H1 (cell line): ENCODE results near the gene UBD. TPM values are rescaled to one million over a fixed set of nuclear protein-coding genes. Genes with fewer than 3 reads are reported as not detected.

Experiments
- CTCF ChIA-PET: fragments of 300-600 bp; sonication (Branson Sonifier 250); formaldehyde crosslinking; loops from one replicate; lab custom pipeline; 2021; ENCODE audit not compliant: partially characterized antibody; lab: Charles Lee
- POLR2A ChIA-PET: fragments of 300-600 bp; sonication (Branson Sonifier 250); formaldehyde crosslinking; loops from one replicate; lab custom pipeline; 2021; ENCODE audit warnings: inconsistent platforms; ENCODE audit not compliant: partially characterized antibody; lab: Charles Lee
- DNase-seq, 2 experiments: peaks; one replicate each; pipeline versions ENCODE4 v3.0.0 to v3.0.0-alpha.2; 2010 to 2022; ENCODE audit warnings: low spot score in 2 of 2, low read depth in 1 of 2, mixed read lengths in 1 of 2
- FAIRE-seq: peaks from 2 replicates; lab custom pipeline; 2011; peaks lifted over from hg19 to GRCh38; lab: Jason Lieb, UNC
- H2AFZ ChIP-seq: 2 replicates; pipeline ENCODE4 v1.8.1; 2012; ENCODE audit warnings: low read length, inconsistent platforms
- H2AK5ac ChIP-seq: 2 replicates; pipeline ENCODE4 v1.6.1; 2013; ENCODE audit warnings: low read depth, low read length
- H2BK120ac ChIP-seq: replicated peaks from 2 replicates; pipeline ENCODE3; 2013; ENCODE audit warnings: low read depth, low read length, inconsistent platforms
- H2BK12ac ChIP-seq: 2 replicates; pipeline ENCODE4 v1.6.1; 2013; ENCODE audit warnings: low read depth, low read length
- H2BK15ac ChIP-seq: 2 replicates; pipeline ENCODE4 v1.6.1; 2013; ENCODE audit warnings: low read length
- H2BK20ac ChIP-seq: 2 replicates; pipeline ENCODE4 v1.6.1; 2013; ENCODE audit warnings: low read length
- H2BK5ac ChIP-seq: 2 replicates; pipeline ENCODE4 v1.6.1; 2013; ENCODE audit warnings: low read depth, low read length
- H3K14ac ChIP-seq: 2 replicates; pipeline ENCODE4 v1.6.1; 2013; ENCODE audit warnings: inconsistent platforms; ENCODE audit not compliant: insufficient read length
- H3K18ac ChIP-seq: 2 replicates; pipeline ENCODE4 v1.6.1; 2013; ENCODE audit warnings: low read length; ENCODE audit errors: extremely low read depth
- H3K23ac ChIP-seq: 2 replicates; pipeline ENCODE4 v1.6.1; 2013; ENCODE audit warnings: inconsistent platforms; ENCODE audit not compliant: insufficient read length
- H3K23me2 ChIP-seq: 2 replicates; pipeline ENCODE4 v1.6.1; 2013; ENCODE audit warnings: low read depth, low read length
- H3K27ac ChIP-seq: 2 replicates; pipeline ENCODE4 v1.6.1; 2011; ENCODE audit warnings: low read depth, low read length, inconsistent platforms
- H3K27me3 ChIP-seq, 4 experiments: replicated peaks in 1 of 4; 1 replicate in 1 of 4; 2 replicates in 3 of 4; pipeline versions ENCODE4 v1.6.1 to v1.8.1; 2011 to 2013; ENCODE audit warnings: low read length in 3 of 4, mild to moderate bottlenecking in 3 of 4, inconsistent platforms in 2 of 4, mixed read lengths in 2 of 4, moderate library complexity in 1 of 4; ENCODE audit not compliant: control insufficient read depth in 3 of 4, insufficient read depth in 3 of 4; ENCODE audit errors: extremely low read depth in 1 of 4
- H3K36me3 ChIP-seq, 4 experiments: 2 replicates each; pipeline versions ENCODE4 v1.6.1 to v1.8.1; 2011 to 2013; ENCODE audit warnings: mild to moderate bottlenecking in 4 of 4, low read length in 3 of 4, moderate library complexity in 2 of 4, control low read depth in 1 of 4, inconsistent platforms in 1 of 4; ENCODE audit not compliant: insufficient read depth in 4 of 4, control insufficient read depth in 2 of 4
- H3K4ac ChIP-seq: replicated peaks from 2 replicates; pipeline ENCODE3; 2013; ENCODE audit warnings: low read length, low read depth, mixed read lengths, inconsistent platforms; ENCODE audit not compliant: insufficient read length
- H3K4me1 ChIP-seq, 4 experiments: replicated peaks in 1 of 4; 1 replicate in 1 of 4; 2 replicates in 3 of 4; pipeline versions ENCODE4 v1.6.1 to v1.8.1; 2011 to 2013; ENCODE audit warnings: low read length in 3 of 4, inconsistent platforms in 2 of 4, mixed read lengths in 1 of 4; ENCODE audit not compliant: insufficient read depth in 4 of 4, control insufficient read depth in 3 of 4
- H3K4me2 ChIP-seq, 2 experiments: 2 replicates each; pipeline versions ENCODE4 v1.6.1 to v1.8.1; 2011 to 2013; ENCODE audit warnings: low read depth in 2 of 2, low read length in 2 of 2, control low read depth in 1 of 2, inconsistent platforms in 1 of 2, mild to moderate bottlenecking in 1 of 2; ENCODE audit not compliant: insufficient read depth in 1 of 2
- H3K4me3 ChIP-seq, 4 experiments: fragments of 200-600, 300-600 bp in 1 of 4; sonication (generic), shearing (Covaris generic), sonication (Bioruptor Twin) in 1 of 4; 2 replicates each; pipeline versions ENCODE4 v1.5.1 to v1.8.1; 2011 to 2016; ENCODE audit warnings: low read length in 4 of 4, low read depth in 3 of 4, control low read depth in 2 of 4, inconsistent platforms in 2 of 4, mild to moderate bottlenecking in 2 of 4, mixed read lengths in 1 of 4, moderate library complexity in 1 of 4; ENCODE audit not compliant: insufficient read depth in 2 of 4; ENCODE audit errors: extremely low read depth in 1 of 4
- H3K56ac ChIP-seq: replicated peaks from 2 replicates; pipeline ENCODE3; 2013; ENCODE audit warnings: low read depth, mild to moderate bottlenecking, mixed read lengths, low read length, inconsistent platforms; ENCODE audit not compliant: insufficient read length
- H3K79me1 ChIP-seq: 2 replicates; pipeline ENCODE4 v1.6.1; 2013; ENCODE audit warnings: low read depth, low read length, control low read depth
- H3K79me2 ChIP-seq, 2 experiments: 2 replicates each; pipeline versions ENCODE4 v1.6.1 to v1.8.1; 2012 to 2013; ENCODE audit warnings: low read length in 2 of 2, mild to moderate bottlenecking in 2 of 2, inconsistent platforms in 1 of 2; ENCODE audit not compliant: insufficient read depth in 2 of 2, control insufficient read depth in 1 of 2
- H3K9ac ChIP-seq, 4 experiments: replicated peaks in 1 of 4; 1 replicate in 1 of 4; 2 replicates in 3 of 4; pipeline versions ENCODE4 v1.6.1 to v1.8.1; 2011 to 2013; ENCODE audit warnings: low read depth in 3 of 4, low read length in 3 of 4, control low read depth in 2 of 4, mild to moderate bottlenecking in 2 of 4, moderate library complexity in 2 of 4, inconsistent platforms in 1 of 4; ENCODE audit errors: extremely low read depth in 1 of 4
- H3K9me3 ChIP-seq, 2 experiments: 2 replicates each; pipeline versions ENCODE4 v1.6.1 to v1.8.1; 2012 to 2013; ENCODE audit warnings: mild to moderate bottlenecking in 2 of 2, moderate library complexity in 2 of 2, control low read depth in 1 of 2, inconsistent platforms in 1 of 2, low read depth in 1 of 2, low read length in 1 of 2, mixed read lengths in 1 of 2; ENCODE audit not compliant: insufficient read depth in 2 of 2
- H4K20me1 ChIP-seq, 2 experiments: replicated peaks in 1 of 2; 2 replicates each; pipeline versions ENCODE3 to v1.8.1; 2011 to 2013; ENCODE audit warnings: inconsistent platforms in 2 of 2, low read length in 2 of 2, mild to moderate bottlenecking in 1 of 2; ENCODE audit not compliant: insufficient read depth in 2 of 2, control insufficient read depth in 1 of 2
- H4K5ac ChIP-seq: 2 replicates; pipeline ENCODE4 v1.6.1; 2013; ENCODE audit warnings: low read length, low read depth, mixed read lengths, inconsistent platforms; ENCODE audit not compliant: insufficient read length
- H4K8ac ChIP-seq: 2 replicates; pipeline ENCODE4 v1.8.0; 2013; ENCODE audit warnings: mild to moderate bottlenecking, moderate library complexity, low read length, inconsistent platforms; ENCODE audit not compliant: insufficient read depth; ENCODE audit errors: extremely low read depth
- H4K91ac ChIP-seq: replicated peaks from 2 replicates; pipeline ENCODE3; 2013; ENCODE audit warnings: low read length, mixed read lengths, inconsistent platforms; ENCODE audit not compliant: insufficient read length
- BCL11A ChIP-seq, 2 experiments: IDR thresholded peaks; one replicate each; pipeline ENCODE4 v1.6.1; 2011; ENCODE audit warnings: low read depth in 2 of 2, low read length in 2 of 2, mild to moderate bottlenecking in 2 of 2
- GABPA ChIP-seq: IDR thresholded peaks from 2 replicates; pipeline ENCODE4 v1.6.1; 2011; ENCODE audit warnings: mild to moderate bottlenecking, low read length, moderate library complexity, borderline replicate concordance; ENCODE audit not compliant: insufficient read depth
- KDM5A ChIP-seq: fragments of 200-600 bp; IDR thresholded peaks from 2 replicates; pipeline ENCODE4 v1.7.1; 2012; ENCODE audit warnings: mild to moderate bottlenecking, low read length, inconsistent platforms, mixed read lengths
- PHF8 ChIP-seq: fragments of 200-600 bp; sonication (generic); conservative IDR thresholded peaks from 2 replicates; pipeline ENCODE4 v1.7.1; 2012; ENCODE audit warnings: low read depth, mild to moderate bottlenecking, inconsistent platforms, low read length, moderate library complexity
- POU5F1 ChIP-seq: IDR thresholded peaks from 2 replicates; pipeline ENCODE4 v1.6.1; 2011; ENCODE audit warnings: low read depth, mild to moderate bottlenecking, low read length, moderate library complexity
- RAD21 ChIP-seq, 2 experiments: IDR thresholded peaks in 1 of 2; conservative IDR thresholded peaks in 1 of 2; 2 replicates each; pipeline ENCODE4 v1.6.1; 2011; ENCODE audit warnings: low read depth in 2 of 2, low read length in 2 of 2, improper control_type of control experiment in 1 of 2, inconsistent platforms in 1 of 2, mild to moderate bottlenecking in 1 of 2, moderate library complexity in 1 of 2
- TAF1 ChIP-seq: IDR thresholded peaks from 2 replicates; pipeline ENCODE4 v1.6.1; 2011; ENCODE audit warnings: mild to moderate bottlenecking, low read depth, low read length
- ZNF274 ChIP-seq: IDR thresholded peaks from 2 replicates; pipeline ENCODE4 v1.7.0; 2012; ENCODE audit warnings: low read length, borderline replicate concordance; ENCODE audit errors: extremely low read depth
- WGBS, 2 experiments: shearing (Covaris generic) in 1 of 2; methylation state at CpG; one replicate each; pipeline versions ENCODE4 v1.1.6 to v1.1.7; 2013 to 2015; ENCODE audit warnings: low lambda C conversion rate in 2 of 2, mixed read lengths in 2 of 2, inconsistent platforms in 1 of 2, low coverage in 1 of 2, missing lambda C conversion rate in 1 of 2; ENCODE audit not compliant: insufficient replicate concordance in 2 of 2, insufficient coverage in 1 of 2, insufficient read length in 1 of 2; ENCODE audit errors: extremely low coverage in 1 of 2, missing lambda C conversion rate in 1 of 2; 5-methylcytosine and 5-hydroxymethylcytosine counted together
- polyA plus RNA-seq, 7 experiments: library from polyadenylated mRNA; depleted of rRNA in 3 of 7; stranded (reverse) in 5 of 7; unstranded in 2 of 7; fragments of >200 nt in 5 of 7; fragments of 200-250 nt in 2 of 7; gene quantifications; 1 replicate in 5 of 7; 2 replicates in 1 of 7; 4 replicates in 1 of 7; pipeline versions ENCODE4 v1.2.1 to v1.2.3, GENCODE V29; 2011 to 2013; ENCODE audit warnings: missing spikeins in 2 of 7, mixed read lengths in 2 of 7
- total RNA-seq: library from RNA; stranded (reverse); fragmentation: NEBNext Ultra II Directional; extraction: Animal tissue kit (Norgen Biotek cat#: 25700); gene quantifications from 2 replicates; pipeline ENCODE4 v1.2.1, GENCODE V29; 2021
- TF ChIP-seq, protein P1 (sequence below): IDR thresholded peaks from 2 replicates; pipeline ENCODE4 v1.6.1; 2012; ENCODE audit warnings: low read length, inconsistent platforms
- TF ChIP-seq, protein P2 (sequence below): IDR thresholded peaks from 2 replicates; pipeline ENCODE4 v1.6.1; 2012; ENCODE audit warnings: inconsistent platforms

The UBD gene
- total and polyA plus RNA-seq, 2 of the 8 experiments (the other 6 are each of a cell fraction or from before 2014, with no cell fraction given): 0.23 TPM; not detected in 1

DNA sequence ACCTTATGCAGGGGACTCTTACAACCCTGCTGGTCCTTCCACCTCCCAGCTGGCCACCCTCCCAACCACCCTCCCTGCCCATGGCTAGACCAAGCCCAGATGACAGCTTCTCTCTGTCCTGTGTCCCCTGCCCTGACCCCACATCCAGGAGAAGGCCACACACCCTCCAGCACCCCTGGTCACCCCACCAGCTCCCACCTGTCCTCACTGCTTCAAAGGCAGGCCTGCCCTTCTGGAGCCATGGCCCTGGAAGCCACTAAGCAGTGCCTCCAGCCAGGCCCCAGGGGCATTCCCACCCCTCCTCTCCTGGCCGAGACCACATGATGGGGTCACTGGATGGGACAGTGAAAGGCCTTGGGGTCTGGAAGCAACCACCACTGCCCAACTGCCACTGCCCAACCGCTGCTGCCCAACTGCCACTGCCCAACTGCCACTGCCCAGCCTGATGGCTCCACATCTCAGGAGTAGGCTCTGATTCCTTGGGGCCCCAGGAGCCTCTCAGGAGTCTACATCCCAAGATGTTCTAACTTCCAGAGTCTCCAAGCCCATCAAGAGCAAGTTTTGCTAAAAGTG is 30.5 kb downstream of the UBD start:
- 89% methylated on average over 2 of the region's 2 CpGs; no CpG with 5 or more reads in 1 of the 2 experiments for WGBS, 2 experiments
- Histone ChIP-seq H3K23me2 (no peaks in the 10 kb centered on the region), H3K9me3 (peaks cover 0 to 5% of the 10 kb centered on the region in 2 experiments; a peak in 1 of 4 replicates), H3K56ac (no peak overlapping the region), H3K27me3 (no peaks in the 10 kb centered on the region; a peak in 1 of 7 replicates), H2AFZ (no peak overlapping the region), H2BK15ac (peak overlapping the region; percentile 3; the same call in 1 of the 2 replicates), H3K4me3 (no peak overlapping the region), H3K23ac (no peak overlapping the region), H2BK5ac (no peak overlapping the region; the same call in 1 of the 2 replicates), H2BK12ac (no peak overlapping the region), H3K4me1 (peaks cover 0 to 7% (median 0%) of the 10 kb centered on the region in 4 experiments; a peak in 4 of 7 replicates), H2BK120ac (no peak overlapping the region), H3K9ac (no peak overlapping the region), H3K18ac (no peak overlapping the region), H3K27ac (no peak overlapping the region), H3K79me2 (no peaks in the 10 kb centered on the region), H3K79me1 (no peaks in the 10 kb centered on the region), H4K91ac (no peak overlapping the region), H2BK20ac (no peak overlapping the region), H4K8ac (no peak overlapping the region), H4K5ac (no peak overlapping the region), H4K20me1 (no peaks in the 10 kb centered on the region), H3K4ac (no peak overlapping the region), H3K36me3 (no peaks in the 10 kb centered on the region), H3K4me2 (no peak overlapping the region), H3K14ac (no peak overlapping the region), H2AK5ac (no peak overlapping the region)
- peak in 1 of 2 experiments; percentile 14 for DNase-seq
- POLR2A ChIA-PET: no interaction called here
- CTCF ChIA-PET: interaction anchor here (1.6 to 2.4 kb wide), 2 partner anchors 13 to 18 kb away, joined by 5 to 8 read pairs; no protein-coding TSS in a partner anchor
- FAIRE-seq: no peak
- TF ChIP-seq POU5F1 (no peak), GABPA (no peak), TAF1 (no peak), RAD21 (IDR thresholded peaks at IDR 0.05 in 1 of 2, conservative IDR thresholded peaks at IDR 0.05 in 1 of 2; ENCODE audit: low read depth in 2 of 2, low read length in 2 of 2) (no peak), KDM5A (no peak), ZNF274 (no peak), BCL11A (IDR thresholded peaks at IDR 0.05; ENCODE audit: low read depth in 2 of 2, low read length in 2 of 2) (no peak), PHF8 (no peak)
- TF ChIP-seq, protein P1, sequence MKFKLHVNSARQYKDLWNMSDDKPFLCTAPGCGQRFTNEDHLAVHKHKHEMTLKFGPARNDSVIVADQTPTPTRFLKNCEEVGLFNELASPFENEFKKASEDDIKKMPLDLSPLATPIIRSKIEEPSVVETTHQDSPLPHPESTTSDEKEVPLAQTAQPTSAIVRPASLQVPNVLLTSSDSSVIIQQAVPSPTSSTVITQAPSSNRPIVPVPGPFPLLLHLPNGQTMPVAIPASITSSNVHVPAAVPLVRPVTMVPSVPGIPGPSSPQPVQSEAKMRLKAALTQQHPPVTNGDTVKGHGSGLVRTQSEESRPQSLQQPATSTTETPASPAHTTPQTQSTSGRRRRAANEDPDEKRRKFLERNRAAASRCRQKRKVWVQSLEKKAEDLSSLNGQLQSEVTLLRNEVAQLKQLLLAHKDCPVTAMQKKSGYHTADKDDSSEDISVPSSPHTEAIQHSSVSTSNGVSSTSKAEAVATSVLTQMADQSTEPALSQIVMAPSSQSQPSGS: no peak
- TF ChIP-seq, protein P2, sequence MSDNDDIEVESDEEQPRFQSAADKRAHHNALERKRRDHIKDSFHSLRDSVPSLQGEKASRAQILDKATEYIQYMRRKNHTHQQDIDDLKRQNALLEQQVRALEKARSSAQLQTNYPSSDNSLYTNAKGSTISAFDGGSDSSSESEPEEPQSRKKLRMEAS: no peak
